Gastrocnemius medialis (tissue), 4 donors: ENCODE measurements around the gene FBXW7. TPM values are rescaled to one million over a fixed set of nuclear protein-coding genes. Genes with fewer than 3 reads are reported as not detected.

Source experiments
- ATAC-seq, 2 donors: fragments of 150-250 bp; one replicate each; pipeline ENCODE4 v1.9.1; 2016
- DNase-seq, 2 donors: peaks; one replicate each; pipeline ENCODE4 v3.0.0-alpha.2; 2019
- H3K27ac ChIP-seq, 4 donors: fragments of 200-600 bp; sonication (generic); 1 replicate in 1 of 4; 2 replicates in 3 of 4; pipeline ENCODE4 v1.5.1; 2016 to 2018; ENCODE audit warnings: mild to moderate bottlenecking in 2 of 4, moderate library complexity in 1 of 4
- H3K27me3 ChIP-seq, 3 donors: fragments of 200-600 bp; sonication (generic) in 2 of 3; 1 replicate in 1 of 3; 2 replicates in 2 of 3; pipeline versions ENCODE4 v1.5.1 to v1.6.0; 2016 to 2019; ENCODE audit warnings: mild to moderate bottlenecking in 1 of 3, moderate library complexity in 1 of 3
- H3K36me3 ChIP-seq, 2 donors: fragments of 200-600 bp; sonication (generic) in 1 of 2; one replicate each; pipeline ENCODE4 v1.5.1; 2017 to 2018
- H3K4me1 ChIP-seq, 2 donors: fragments of 200-600 bp; sonication (generic) in 1 of 2; one replicate each; pipeline ENCODE4 v1.5.1; 2016 to 2017; ENCODE audit warnings: mild to moderate bottlenecking in 2 of 2
- H3K4me3 ChIP-seq, 4 donors: fragments of 200-600 bp; sonication (generic) in 3 of 4; 1 replicate in 1 of 4; 2 replicates in 3 of 4; pipeline ENCODE4 v1.5.1; 2016 to 2019; ENCODE audit warnings: mild to moderate bottlenecking in 2 of 4
- H3K9me3 ChIP-seq, 3 donors: fragments of 200-600 bp; sonication (generic) in 2 of 3; 1 replicate in 1 of 3; 2 replicates in 2 of 3; pipeline ENCODE4 v1.5.1; 2016 to 2019
- POLR2A ChIP-seq, 2 donors: fragments of 450-650 bp; IDR thresholded peaks; one replicate each; pipeline ENCODE4 v1.6.1; 2017; ENCODE audit warnings: antibody characterized with exemption in 2 of 2, mild to moderate bottlenecking in 2 of 2, moderate library complexity in 2 of 2
- in situ Hi-C, 4 donors: fragments of 200-750 bp; cut with MboI; loops; one replicate each; pipeline versions ENCODE4 v1.15.0 to v1.8.0; 2017; ENCODE audit warnings: low sequenced_read_pairs in 4 of 4
- intact Hi-C: fragments of 100-400 bp; cut with DNase I; formaldehyde crosslinking; loops from one replicate; pipeline ENCODE4 v1.15.1; 2023; ENCODE audit warnings: low total_unique reads
- total RNA-seq, 4 donors: library from RNA; depleted of rRNA; stranded (reverse); fragments of >200 nt; gene quantifications; one replicate each; pipeline versions ENCODE4 v1.1.0 to v1.2.3, GENCODE V29; 2016
- TF ChIP-seq, protein P1 (sequence below), 5 experiments: fragments of 450-650 bp in 3 of 5; fragments of 200-600 bp in 2 of 5; sonication (generic) in 2 of 5; IDR thresholded peaks in 4 of 5; conservative IDR thresholded peaks in 1 of 5; 1 replicate in 4 of 5; 2 replicates in 1 of 5; pipeline ENCODE4 v1.5.1; 2016 to 2019; ENCODE audit warnings: antibody characterized with exemption in 5 of 5, mild to moderate bottlenecking in 3 of 5, moderate library complexity in 3 of 5

The FBXW7 gene
- total RNA-seq, 4 donors from 2014 or later: 23.5 to 40.8 (median 28.8) TPM

DNA sequence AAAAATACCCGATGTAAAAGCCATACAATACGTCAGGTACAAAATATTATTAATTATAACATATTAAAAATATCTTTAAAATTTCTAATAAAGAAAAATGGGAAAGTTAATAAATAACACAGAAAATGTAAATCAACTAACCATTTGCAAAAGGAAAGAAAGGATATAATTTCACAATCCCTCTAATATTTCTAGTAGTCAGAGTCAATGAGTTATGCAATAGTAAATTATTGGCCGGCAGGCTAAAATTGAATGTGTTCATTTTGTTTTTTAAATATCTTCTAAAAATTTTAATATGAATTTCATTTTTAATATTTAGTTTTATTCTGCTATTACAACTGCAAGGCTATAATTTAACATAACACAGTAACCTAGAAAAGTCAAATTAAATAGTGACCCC lies 155.7 kb downstream of the FBXW7 start:
- Histone ChIP-seq H3K27me3 (no peaks in the 10 kb centered on the region), H3K9me3 (no peaks in the 10 kb centered on the region), H3K27ac (peak overlapping the region; percentile 86 to 90 (median 88)), H3K4me1 (peaks cover 34 to 40% of the 10 kb centered on the region in 2 donors), H3K36me3 (no peaks in the 10 kb centered on the region), H3K4me3 (peak overlapping the region; percentile 37 to 61 (median 52))
- no peak for DNase-seq
- no peak for ATAC-seq
- intact Hi-C loops: loop anchor here (5.0 to 10.0 kb wide), 5 partner anchors 155 to 1265 kb away; partner anchors contain the start of genes FBXW7 and GATB
- TF ChIP-seq POLR2A (IDR thresholded peaks at IDR 0.05): no peak
- TF ChIP-seq, protein P1, sequence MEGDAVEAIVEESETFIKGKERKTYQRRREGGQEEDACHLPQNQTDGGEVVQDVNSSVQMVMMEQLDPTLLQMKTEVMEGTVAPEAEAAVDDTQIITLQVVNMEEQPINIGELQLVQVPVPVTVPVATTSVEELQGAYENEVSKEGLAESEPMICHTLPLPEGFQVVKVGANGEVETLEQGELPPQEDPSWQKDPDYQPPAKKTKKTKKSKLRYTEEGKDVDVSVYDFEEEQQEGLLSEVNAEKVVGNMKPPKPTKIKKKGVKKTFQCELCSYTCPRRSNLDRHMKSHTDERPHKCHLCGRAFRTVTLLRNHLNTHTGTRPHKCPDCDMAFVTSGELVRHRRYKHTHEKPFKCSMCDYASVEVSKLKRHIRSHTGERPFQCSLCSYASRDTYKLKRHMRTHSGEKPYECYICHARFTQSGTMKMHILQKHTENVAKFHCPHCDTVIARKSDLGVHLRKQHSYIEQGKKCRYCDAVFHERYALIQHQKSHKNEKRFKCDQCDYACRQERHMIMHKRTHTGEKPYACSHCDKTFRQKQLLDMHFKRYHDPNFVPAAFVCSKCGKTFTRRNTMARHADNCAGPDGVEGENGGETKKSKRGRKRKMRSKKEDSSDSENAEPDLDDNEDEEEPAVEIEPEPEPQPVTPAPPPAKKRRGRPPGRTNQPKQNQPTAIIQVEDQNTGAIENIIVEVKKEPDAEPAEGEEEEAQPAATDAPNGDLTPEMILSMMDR (IDR thresholded peaks at IDR 0.05 in 4 of 5, conservative IDR thresholded peaks at IDR 0.05 in 1 of 5): no peak
- in situ Hi-C loops: loop anchor here in 2 of 4 donors (25.0 kb wide), 2 partner anchors 618 to 718 kb away; partner anchors contain the start of gene GATB (in 1 of the 2)

DNA sequence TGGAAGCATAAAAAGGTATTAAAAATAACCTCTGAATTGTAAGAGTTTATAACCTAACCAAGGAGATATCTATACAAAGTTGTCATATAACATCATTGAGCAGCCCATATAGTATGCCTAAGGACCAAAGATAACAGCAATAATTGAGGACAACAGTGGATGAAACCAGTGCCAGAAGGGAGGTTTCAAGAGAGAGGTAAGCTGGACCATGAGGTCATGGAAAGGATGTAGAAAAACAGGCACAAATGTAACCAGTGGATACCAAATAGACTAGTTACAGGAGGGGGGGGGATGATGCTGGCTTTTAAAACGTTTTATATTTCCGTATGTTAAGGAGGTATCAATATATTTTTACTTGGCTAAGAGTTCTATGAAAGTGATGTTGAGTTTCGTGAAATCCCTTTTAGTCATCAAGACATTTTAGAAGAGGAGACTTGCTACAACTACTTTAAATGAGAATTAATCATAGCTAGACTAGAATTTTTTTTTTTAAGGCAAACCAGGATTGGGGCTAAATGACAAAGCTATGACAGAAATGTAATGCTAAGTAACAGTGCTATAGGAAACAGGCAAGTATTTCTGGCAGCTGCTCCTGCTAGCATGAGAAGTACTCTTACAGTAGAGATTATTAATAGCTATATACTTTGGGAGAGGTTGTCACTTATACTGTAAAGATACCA lies 161.1 kb downstream of the FBXW7 start:
- intact Hi-C loops: no loop called here
- H3K27me3 ChIP-seq: no peaks in the 10 kb centered on the region
- peaks cover 82 to 86% of the 10 kb centered on the region in 2 donors for H3K4me1 ChIP-seq
- no peak overlapping the region for H3K4me3 ChIP-seq
- no peak for TF ChIP-seq POLR2A (IDR thresholded peaks at IDR 0.05)
- DNase-seq: no peak
- H3K36me3 ChIP-seq: no peaks in the 10 kb centered on the region
- H3K9me3 ChIP-seq: no peaks in the 10 kb centered on the region
- H3K27ac ChIP-seq: peak overlapping the region; percentile 15 to 73 (median 68)
- in situ Hi-C loops: loop anchor here in 2 of 4 donors (25.0 kb wide), 2 partner anchors 612 to 712 kb away; partner anchors contain the start of gene GATB (in 1 of the 2)
- no peak for ATAC-seq

DNA sequence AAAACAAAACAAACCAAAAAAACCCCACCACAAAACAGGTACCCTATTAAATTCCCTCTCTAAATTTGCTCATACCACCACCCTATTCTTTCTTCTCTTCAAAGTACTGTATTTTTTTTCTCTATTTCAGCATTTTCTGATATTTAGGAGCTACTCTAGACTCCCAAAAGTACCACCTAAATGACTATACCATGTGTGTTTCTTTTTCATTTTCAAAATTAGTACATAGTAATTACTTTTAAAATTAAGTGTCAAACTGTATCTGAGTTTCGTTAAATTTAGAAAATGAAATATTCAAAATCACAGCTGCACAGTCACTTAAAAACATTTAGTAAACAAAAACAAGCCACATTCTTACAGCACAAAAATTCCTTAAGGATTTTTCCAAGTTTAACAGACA lies 161.7 kb downstream of the FBXW7 start:
- ATAC-seq: no peak
- in situ Hi-C loops (no loop called here), intact Hi-C loops (no loop called here)
- Histone ChIP-seq H3K4me1 (peaks cover 85% of the 10 kb centered on the region in 2 donors), H3K9me3 (no peaks in the 10 kb centered on the region), H3K36me3 (no peaks in the 10 kb centered on the region), H3K27ac (peak overlapping the region in 3 of 4 donors; percentile 65 to 73 (median 72)), H3K27me3 (no peaks in the 10 kb centered on the region), H3K4me3 (no peak overlapping the region)
- TF ChIP-seq, protein P1 (IDR thresholded peaks at IDR 0.05 in 4 of 5, conservative IDR thresholded peaks at IDR 0.05 in 1 of 5): no peak
- TF ChIP-seq POLR2A (IDR thresholded peaks at IDR 0.05): no peak
- no peak for DNase-seq

DNA sequence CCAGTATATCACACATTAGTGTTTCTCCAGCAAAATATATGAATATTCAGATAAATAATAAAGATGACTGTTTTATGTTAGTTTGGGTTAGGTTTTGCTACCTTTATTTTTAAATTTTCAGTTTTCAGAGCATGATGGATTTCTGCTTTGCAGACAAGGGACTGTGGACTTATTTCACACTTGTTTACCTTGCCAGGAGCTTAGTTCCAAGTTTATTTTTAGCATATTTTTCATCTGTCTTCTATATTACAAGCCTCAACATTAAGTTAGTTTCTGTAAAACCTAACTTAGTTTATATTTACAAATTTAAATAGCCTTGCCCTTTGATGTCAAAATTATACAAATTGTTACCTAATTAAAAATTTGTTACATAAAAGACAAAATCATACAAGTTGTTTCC lies 163.4 kb downstream of the FBXW7 start:
- intact Hi-C loops: no loop called here
- Histone ChIP-seq H3K4me3 (no peak overlapping the region), H3K27me3 (no peaks in the 10 kb centered on the region), H3K9me3 (no peaks in the 10 kb centered on the region), H3K27ac (peak overlapping the region; percentile 65 to 73 (median 71)), H3K4me1 (peaks cover 75 to 76% of the 10 kb centered on the region in 2 donors), H3K36me3 (no peaks in the 10 kb centered on the region)
- ATAC-seq (peak in 1 of 2 donors; percentile 73), DNase-seq (no peak)
- no peak for TF ChIP-seq POLR2A (IDR thresholded peaks at IDR 0.05)
- TF ChIP-seq, protein P1 (IDR thresholded peaks at IDR 0.05 in 4 of 5, conservative IDR thresholded peaks at IDR 0.05 in 1 of 5): no peak
- in situ Hi-C loops: no loop called here

DNA sequence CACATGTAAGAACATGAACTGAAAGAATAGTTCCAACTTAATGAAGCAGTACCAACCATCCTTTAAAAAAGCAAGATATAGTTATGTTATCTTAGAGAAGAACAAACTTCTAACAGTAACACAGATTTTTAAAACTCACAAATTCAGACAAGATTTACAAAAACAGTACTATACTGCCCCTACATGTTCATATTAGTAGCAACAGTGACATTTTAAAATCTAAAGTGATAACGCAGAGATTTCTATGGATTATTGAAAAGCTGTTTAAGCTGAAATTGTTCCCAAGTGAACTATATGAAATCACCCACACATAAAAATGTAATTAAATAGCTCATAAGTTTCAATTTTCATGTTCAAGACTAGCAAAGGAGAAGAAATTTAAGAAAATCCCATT lies 166.0 kb downstream of the FBXW7 start:
- H3K27ac ChIP-seq: peak overlapping the region in 2 of 4 donors; percentile 1 to 23
- ATAC-seq (no peak), DNase-seq (no peak)
- H3K36me3 ChIP-seq: no peaks in the 10 kb centered on the region
- H3K27me3 ChIP-seq: no peaks in the 10 kb centered on the region
- no peak overlapping the region for H3K4me3 ChIP-seq
- intact Hi-C loops (no loop called here), in situ Hi-C loops (no loop called here)
- H3K4me1 ChIP-seq: peaks cover 58 to 62% of the 10 kb centered on the region in 2 donors
- TF ChIP-seq, protein P1 (IDR thresholded peaks at IDR 0.05 in 4 of 5, conservative IDR thresholded peaks at IDR 0.05 in 1 of 5): peak in 2 of 5 experiments; percentile 28 to 39
- no peak for TF ChIP-seq POLR2A (IDR thresholded peaks at IDR 0.05)
- no peaks in the 10 kb centered on the region for H3K9me3 ChIP-seq
